GM12872 (cell line): ENCODE data around the gene ZNF419.
A peak's percentile ranks its signal among the peaks of the same experiment; 100 is the strongest.
"Not testable (repeated sequence)": the region's sequence is repeated elsewhere in the genome, so short reads cannot be mapped to it uniquely, and the experiment has no call there.

ENCODE experiments used
- CTCF ChIP-seq: IDR thresholded peaks from 3 replicates; pipeline ENCODE4 v1.5.1; 2011; ENCODE audit warnings: low read depth, mild to moderate bottlenecking, low read length, moderate library complexity; ENCODE audit not compliant: insufficient read depth

The ZNF419 gene

GRCh38 chr19:57465680-57466381, 21.7 kb upstream of the ZNF419 start:
- TF ChIP-seq CTCF, result peak; percentile 58

GRCh38 chr19:57466489-57466888, 21.1 kb upstream of the ZNF419 start:
- no peak for TF ChIP-seq CTCF

DNA sequence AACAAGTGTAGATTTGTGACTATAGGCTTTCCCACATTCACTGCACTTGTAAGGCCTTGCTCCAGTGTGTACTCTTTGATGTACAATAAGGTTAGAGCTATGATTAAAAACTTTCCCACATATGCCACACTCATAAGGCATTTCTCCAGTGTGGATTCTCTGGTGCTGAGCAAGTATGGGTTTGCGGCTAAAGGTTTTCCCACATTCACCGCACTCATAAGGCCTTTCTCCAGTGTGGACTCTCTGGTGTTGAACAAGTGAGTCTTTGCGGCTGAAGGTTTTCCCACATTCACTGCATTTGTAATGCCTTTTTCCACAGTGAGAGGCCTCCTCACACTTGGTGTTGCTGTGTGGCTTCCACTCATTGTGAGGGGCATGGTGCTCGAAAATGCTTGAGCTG, 13.9 kb upstream of the ZNF419 start:
- no peak for TF ChIP-seq CTCF

DNA sequence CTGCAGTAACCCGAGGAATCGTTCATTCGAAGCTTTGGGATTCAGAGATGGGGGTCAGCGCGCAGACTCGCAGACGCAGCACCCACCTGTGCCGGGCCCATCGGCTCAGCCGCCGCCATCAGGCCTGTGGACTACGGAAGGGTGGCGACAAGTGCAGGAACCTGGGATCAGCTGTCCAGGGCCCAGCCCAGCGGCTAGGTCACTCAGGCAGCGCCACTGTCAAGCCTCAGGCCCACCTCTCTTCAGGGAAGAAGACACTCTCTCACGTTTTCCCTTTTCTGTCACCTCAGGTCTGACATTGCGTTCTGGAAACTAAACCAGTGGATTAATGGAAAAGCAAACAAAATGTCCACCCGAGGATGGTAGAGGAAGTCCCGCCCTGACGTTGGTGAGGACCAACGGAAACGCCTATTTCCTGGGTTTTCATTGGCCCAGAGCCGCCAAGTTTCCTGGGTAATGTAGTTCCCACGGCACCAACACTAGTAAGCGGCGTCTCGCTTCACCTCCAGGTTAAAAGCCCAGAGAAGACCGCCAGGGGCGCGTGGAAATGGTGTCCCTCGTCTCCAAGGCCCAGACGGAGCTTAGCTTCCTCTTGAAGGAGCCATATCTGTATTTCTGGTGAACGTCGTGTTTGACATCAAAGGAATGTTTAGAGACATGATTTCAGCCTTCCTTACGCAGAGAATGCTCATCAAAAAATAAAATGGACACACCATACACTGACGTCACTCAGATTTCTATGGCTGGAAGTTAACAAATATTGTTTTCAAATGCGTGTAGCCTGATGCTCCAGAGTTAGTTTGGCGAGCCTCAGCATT, 10.2 kb upstream of the ZNF419 start, which contains the start of gene ZNF772:
ZNF772 (minus strand) TSS at position 376 of the 818 bp plus-strand sequence; CDS start at position 119, 257 bp downstream.
- TF ChIP-seq CTCF, result peak; percentile 63

GRCh38 chr19:57499680-57500395, 12.3 kb downstream of the ZNF419 start, which contains the start of gene ZNF773:
Gene ZNF773, plus strand, starts transcription at chr19:57499938. Its CDS starts 143 bp downstream, at chr19:57500081.
- TF ChIP-seq CTCF, result not testable (repeated sequence)

DNA sequence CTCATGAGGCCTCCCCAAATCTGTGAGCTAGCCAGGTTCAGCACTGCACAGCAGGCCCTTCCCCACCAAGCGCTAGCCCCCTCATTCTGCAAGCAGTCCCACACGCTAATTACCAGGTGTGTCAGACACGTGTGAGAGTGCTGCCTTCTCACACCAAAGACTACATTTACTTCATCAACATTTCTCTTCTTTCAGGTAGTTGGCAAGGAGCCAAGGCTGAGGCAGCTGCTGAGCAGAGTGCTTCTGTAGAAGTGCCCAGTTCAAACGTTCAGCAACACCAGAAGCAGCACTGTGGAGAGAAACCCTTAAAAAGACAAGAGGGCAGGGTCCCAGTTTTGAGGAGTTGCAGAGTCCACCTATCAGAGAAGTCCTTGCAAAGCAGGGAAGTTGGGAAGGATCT, 18.6 kb downstream of the ZNF419 start:
- no peak for TF ChIP-seq CTCF

DNA sequence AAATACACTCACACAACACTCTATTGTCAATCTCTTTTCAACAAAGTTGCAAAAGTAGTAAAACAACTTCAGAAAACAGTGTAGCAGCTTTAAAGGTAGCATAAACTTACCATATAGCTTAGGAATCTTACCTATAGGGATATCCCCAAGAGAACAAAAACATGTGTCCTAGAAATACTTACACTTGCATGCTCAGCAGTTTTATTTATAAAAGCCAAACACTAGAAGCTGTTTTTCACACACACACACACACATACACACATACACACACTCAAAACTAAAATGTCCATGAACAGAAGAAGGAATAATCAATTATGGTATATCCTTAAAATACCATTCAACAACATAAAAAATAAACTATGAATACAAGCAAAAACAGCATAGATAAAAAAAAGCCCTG, 23.9 kb downstream of the ZNF419 start:
- no peak for TF ChIP-seq CTCF
